Stimulated activated CD4-positive, alpha-beta T cell treated with anti-CD3 and anti-CD28 coated beads, TNF-alpha, amount 100 ng/mL, for 4 hours (primary cell): Measurements from ENCODE around the gene KRT20.

ENCODE experiments used
- DNase-seq, 3 experiments: peaks; one replicate each; pipeline ENCODE4 v3.0.0-alpha.2; 2020; ENCODE audit warnings: low read depth in 3 of 3

The KRT20 gene

DNA sequence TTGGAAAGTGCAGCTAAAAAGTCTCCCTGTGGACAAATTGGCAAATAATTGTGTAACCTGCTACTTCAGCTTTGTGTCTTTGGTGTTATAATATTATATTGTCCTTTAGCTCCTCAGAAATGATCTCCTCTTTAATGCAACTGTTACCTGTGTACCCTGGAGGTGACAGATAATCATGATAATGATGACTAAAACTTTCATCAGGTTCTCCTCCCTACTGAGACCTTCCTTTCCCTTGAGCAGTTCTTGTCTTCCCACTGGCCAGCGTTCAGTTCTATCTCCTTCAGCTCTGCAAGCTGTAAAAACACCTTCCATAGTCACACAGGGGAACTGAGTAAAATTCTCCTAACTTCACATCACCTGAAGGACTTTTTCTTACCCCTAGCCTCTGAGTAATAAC lies 32.7 kb downstream of the KRT20 start:
- DNase-seq: no peak

DNA sequence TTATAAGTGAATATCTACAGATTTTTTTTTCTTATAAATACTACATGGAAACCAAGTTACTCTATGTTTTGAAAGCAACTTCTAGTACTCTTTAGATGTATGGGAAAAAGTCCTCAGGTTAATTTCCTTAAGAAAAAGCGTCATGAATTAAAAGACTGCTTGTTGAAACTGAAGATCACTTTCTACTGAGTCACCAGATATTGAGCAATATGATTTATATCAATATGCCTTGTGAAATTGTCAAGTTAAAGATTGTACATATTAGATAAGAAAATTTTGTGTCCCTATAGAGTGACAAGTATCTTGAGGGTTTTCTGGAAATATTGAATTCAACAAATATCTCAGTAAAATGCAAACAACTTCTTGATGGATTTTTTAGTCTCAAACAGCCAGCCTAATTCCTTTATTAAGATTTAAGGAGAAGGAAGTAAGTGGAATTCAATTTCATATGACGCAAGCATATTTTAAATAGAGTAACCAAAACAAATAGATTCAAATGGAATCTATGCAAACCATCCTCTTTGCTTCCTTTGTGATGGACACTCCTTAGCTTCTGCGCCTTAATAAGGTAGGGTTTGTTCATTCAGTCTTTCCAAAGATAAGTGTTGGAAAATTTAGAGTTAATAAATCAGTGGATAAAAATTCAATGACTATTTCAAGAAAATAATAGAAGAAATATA lies 34.6 kb downstream of the KRT20 start:
- DNase-seq: no peak

DNA sequence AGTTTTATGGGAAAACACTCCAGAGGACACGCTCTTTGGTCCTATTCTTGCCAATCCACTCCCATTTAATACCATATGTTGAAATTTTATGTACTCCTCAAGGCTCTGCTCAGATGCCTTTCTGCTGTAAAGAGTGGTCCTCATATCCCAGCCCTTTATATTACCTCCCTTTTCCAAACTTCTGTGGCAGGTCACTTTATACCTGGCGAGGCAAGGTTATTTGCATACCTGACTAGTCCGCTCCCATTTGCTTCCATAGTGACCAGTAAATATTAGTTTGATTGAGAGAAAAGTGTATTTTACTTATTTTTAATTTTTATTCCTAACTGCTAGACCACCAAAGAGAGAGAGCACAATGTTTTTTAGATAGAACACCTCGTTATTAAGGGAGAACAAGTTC lies 35.3 kb downstream of the KRT20 start:
- no peak for DNase-seq

DNA sequence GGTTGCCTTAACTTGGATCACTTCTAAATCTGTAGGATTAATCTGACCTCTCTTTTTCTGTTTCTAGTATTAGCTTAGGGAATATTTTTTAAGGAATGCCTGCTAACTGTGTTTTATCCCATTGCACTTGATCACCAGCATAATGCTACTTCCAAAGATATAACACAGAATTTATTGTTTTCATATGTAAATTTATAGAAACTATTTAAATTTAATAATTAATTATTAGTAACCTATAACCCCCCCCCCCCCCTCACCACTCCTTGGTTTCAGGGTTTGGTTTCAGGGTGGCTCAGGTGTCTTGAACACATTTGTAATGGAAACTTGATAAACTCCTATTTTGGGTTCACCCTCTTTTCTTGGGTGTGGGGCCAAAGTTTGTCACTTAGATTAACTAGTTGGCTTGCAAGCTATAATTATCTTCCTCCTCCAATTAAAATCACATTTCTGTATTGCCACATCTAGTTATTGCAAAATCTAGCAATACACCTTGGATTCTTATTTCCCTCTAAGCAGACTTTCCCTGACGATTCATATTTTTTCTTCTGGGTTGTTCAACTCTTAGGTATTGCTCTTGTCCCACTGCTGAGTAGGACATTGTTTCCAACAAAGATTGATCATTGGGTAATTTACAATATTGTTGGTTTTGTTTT lies 36.3 kb downstream of the KRT20 start:
- DNase-seq: no peak

DNA sequence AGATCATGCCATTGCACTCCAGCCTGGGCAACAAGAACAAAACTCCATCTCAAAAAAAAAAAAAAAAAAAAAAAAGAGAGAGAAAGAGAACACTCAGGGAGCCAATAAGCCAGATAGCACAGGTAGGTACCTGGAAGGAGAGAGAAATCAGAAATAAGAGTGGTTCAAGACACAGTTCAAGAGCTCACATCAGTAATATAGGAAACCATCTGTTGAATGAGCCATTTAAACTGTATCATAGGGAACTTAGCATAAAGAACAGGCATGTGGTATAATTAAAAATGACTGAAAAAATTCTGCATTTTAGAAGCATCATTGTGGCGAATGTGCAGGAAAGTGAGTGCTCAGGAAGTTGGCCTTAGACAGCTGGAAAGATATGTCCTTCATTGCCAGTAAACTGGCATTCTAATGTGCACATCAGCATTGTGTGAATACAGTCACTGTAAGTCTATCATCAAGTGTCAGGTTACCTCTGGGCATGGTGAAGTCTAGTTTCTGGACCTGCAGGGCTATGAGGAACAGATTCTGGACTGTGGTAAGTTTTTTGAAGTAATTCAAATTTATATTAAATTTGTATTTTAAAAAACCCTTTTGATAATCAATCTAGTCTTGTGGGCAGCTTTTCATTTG lies 38.4 kb downstream of the KRT20 start:
- no peak for DNase-seq

DNA sequence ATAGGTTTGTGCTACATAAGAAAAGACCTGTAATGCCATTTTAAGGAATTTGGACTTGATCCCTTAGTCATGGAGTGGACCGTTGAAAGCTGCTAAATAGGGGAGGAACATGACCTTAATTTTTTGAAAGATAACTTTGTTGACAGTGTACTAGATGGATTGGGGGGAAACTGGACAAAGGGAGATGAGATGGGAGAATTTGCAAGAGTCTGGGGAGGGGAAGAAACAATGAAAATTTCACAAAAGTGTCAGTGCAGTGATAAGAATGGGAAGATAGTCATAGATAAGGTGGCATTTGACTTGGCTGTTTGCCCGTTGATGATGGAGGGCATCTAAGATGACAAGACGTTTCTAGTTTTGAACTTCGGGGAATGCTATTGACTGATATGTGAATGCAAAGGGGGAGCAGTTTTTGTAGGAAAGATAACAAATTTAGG lies 40.4 kb downstream of the KRT20 start:
- DNase-seq: no peak

DNA sequence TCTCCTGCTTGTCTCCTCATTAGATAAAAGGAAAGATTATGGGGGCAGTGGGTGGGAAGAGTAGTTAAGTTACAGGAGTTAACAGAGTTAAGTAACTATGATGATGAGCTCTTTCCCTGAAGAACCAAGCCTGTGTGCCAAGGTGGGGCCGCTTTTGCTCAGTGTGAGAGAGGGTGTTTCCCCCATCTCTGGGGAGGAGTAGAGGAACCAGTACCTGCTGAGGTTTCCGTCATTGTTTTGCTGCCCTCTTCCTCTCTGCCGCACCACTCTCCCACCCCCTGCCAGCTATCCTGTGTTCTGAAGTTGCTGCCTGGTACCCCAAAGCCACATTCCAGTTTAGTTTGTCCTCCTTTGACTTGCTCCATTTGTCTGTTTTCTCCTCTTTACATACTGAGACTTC lies 41.8 kb downstream of the KRT20 start:
- no peak for DNase-seq

DNA sequence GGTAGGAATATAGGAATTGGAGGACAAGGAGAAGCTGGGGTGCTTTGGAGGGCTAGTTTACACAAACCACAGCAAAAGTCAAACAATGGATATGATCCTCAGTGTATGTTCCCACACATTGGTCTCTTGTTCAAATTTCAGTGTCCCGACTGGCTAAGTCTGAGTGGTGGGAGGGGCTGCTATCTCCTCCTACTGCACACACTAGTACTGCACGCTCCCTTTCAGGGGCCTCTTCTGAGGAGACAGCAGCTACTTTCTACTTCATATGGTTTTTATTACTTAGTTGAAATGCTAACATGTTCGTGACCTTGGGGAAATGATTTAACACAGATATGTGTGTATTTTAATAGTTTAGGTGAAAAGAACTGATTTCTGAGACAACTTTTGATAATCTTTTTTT lies 43.8 kb downstream of the KRT20 start:
- no peak for DNase-seq

DNA sequence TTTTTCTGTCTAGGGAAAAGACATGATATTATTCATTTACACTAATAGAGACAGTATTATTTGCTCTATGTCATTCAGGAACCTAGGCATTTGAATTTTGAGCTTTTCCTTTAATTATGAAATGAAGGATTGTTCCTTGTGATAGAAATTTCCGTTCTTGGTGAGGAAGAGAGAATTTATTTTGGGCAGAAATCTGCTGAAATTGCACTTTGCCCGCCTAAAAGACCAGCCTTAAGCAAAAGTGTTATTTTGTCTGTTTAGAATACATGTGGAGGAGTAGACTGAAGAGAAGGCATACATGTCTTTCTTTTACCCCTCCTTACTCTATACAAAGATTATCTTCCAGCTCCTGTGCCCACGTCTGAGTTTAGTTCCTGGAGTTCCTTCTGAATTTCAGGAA lies 45.8 kb downstream of the KRT20 start:
- no peak for DNase-seq

DNA sequence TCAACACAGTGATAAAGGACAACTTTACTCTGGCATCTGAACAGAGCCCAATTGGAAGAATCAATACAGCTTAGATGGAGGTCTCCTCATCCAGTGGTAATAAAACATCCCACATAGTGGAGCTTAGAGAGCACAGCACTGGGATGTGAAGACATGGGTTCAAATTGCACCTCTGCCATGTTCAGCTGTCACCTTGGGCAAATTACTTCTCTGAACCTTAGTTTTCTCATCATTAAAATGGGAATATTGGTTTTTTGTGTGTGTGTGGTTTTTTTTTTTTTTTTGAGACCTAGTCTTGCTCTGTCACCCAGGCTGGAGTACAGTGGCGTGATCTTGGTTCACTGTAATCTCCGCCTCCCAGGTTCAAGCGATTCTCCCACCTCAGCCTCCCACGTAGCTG lies 49.0 kb downstream of the KRT20 start:
- no peak for DNase-seq

DNA sequence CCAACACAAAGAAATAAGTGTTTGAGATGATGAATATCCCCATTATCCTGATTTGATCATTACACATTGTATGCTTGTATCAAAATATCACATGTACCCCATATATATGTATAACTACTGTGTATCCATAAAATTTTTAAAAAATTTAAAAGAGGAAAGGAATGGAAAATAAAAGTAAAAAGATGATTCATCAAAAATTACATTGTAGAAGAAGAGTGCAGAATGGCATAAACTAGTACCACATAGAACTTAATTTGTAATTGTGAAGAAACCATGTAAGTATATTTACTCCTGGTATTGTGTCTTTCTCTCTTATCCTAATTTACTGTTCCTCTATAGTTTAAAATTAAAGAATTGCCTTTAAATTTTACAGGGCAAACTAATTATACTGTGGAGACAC lies 51.2 kb downstream of the KRT20 start:
- no peak for DNase-seq

DNA sequence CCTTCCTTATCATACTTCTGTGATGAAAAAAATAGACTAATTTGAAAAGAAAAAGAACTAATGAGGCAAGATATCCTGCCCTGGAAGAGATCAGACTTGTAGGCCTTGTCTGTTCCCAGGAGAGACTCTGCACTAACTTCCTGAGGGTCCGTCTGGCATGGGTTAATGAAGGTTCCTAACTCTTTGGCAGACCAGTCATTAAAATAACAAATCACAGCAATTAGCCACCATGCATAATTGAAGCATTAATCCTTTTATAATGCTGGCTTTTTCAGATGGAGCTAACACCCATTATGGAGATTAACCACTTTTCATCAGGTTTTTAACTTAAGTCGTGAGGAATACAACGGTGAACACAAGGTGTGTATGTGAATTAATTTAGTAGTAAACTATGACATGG lies 52.2 kb downstream of the KRT20 start:
- no peak for DNase-seq

DNA sequence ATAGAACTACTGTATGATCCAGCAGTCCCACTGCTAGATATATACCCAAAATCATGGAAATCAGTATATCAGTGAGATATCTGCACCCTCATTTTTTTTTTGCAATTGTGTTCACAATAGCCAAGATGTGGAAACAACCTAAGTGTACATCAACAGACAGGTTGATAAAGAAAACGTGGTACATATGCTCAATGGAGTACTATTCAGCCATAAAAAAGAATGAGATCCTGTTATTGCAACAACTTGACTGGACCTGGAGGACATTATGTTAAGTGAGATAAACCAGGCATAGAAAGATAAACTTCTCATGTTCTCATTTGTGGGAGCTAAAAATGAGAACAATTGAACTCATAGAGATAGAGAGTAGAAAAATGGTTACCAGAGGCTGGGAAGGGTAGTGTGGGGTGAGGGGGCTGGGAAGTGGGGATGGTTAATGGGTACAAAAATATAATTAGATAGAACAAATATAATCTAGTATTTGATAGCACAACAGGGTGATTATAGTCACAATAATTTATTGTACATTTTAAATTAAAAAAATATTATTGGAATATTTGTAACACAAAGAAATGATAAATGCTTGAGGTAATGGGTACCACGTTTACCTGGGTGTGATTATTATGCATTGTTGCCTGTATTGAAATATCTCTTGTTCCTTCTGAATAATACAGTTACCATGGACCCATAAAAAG lies 54.8 kb downstream of the KRT20 start:
- no peak for DNase-seq

DNA sequence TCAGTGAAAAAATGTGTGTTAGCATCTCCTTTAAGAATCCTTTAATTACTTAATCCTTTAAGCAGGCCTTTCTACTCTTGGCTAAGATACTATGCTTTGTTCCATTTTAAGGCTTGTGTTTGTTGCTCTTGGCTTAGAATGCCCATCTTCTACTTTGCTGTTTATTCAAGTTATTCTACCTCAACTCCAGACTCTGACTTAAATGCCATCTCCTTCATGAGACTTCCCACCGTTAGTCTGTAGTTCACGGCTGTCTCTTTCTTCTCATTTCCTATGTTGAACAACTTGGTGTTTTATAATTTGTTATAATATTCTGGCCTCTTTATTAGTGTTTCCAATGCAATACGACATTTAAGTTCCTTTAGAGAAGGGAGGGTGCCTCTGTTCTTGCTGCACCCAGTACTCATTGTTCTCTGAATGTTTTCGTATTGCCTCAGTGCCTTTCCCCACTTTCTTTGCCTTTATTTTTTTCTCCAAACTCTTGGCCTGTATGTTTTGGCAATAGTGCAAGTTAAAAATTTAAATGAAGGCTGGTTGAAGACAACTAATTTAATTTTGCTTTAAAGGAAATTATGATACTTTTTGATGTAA lies 56.5 kb downstream of the KRT20 start:
- no peak for DNase-seq

DNA sequence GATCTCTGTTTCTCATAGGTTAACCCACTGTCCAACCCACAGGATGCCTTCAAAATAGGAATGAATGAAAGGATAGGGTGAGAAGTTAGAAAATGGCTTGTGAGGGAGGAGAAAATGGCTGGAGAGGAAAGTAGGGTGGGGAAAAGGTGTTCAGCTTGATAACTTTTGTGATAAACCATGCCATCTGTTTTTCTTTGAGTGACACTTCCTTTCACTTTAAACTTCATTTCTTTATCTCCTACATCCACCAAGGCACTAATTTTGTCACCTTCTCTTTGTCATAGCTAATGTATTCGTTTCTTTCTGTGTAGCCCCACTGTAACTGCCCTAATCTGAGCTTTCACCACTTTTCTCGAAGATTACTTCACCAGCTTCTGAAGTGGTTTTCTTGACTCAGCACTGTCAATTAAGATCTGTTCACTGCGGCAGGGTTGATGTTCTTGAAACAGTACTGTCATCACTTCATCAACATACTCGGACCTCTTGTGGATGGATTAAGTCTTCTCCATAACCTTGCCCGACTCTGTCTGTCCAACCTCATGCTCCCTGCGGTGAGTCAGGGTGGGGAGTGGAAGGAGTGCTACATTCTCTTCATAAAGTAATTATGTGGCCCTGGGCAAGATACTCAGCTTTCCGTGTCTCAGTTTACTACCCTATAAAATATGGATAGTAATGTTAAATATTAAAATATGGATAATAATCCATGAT lies 57.1 kb downstream of the KRT20 start:
- no peak for DNase-seq
